HG02870 (cell line): Measurements from ENCODE around the gene HOMER2.
"Not testable (repeated sequence)": the region's sequence is repeated elsewhere in the genome, so short reads cannot be mapped to it uniquely, and the experiment has no call there.

Source experiments
- ATAC-seq: cut with Tn5 transposase; IDR thresholded peaks from one replicate; pipeline ENCODE4 v1.9.1; 2021; ENCODE audit warnings: mild to moderate bottlenecking, moderate library complexity; ENCODE audit not compliant: unreplicated experiment

Gene HOMER2

DNA sequence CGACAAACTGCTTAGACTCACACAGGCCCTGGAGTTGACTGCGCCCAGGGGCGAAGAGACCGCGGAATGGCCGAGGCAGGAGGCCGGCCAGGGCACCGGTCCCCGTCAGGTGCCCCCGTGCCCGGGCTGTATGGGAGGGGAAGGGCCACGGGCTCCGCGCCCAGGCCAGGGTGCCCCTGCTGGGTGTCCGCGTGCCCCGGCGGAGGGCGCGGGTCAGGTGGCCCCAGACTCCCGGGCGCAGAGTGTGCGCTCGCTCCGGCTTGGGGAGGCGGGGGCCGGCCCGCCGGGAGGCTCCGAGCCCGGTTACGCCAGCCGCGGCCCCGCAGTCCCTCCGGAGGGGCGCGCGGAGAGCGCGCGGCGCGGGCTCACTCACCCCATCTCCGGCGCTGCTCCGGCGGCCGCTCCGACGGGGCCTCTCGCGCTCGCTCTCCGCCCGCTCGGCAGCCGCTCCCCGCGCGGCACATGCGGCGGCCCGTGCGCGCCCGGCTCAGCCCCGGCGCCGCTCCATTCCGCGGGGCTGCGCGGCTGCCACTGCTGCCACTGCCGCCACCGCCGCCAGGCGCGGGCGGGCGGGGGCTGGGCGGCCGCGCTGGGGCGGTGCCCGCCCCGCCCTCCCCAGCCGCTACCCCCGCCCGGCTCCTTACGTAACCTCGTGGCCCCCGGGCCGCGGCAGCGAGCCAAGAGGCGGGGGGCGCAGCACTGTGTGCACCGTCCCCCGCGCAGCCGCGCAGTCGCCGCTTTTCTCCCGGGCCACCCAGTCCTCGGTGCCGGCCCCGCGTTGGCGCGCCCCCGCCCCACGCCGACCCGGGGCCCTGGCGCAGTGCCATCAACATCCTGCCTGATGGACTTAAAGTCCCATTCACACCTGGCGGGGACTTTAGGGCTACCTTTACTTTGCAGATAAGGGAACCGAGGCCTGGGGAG, at the start of gene HOMER2:
Gene HOMER2 (minus strand): TSS at position 563 of the 924 bp plus-strand sequence. CDS start 185 bp downstream, at position 378.
- ATAC-seq = no peak

- not testable (repeated sequence) for ATAC-seq
These were observed 48.1 kb upstream of the HOMER2 start for GRCh38 chr15:83000672-83001031.

GRCh38 chr15:82999905-83000671, 47.6 kb upstream of the HOMER2 start:
- no peak for ATAC-seq

- ATAC-seq = no peak
These were observed 46.9 kb upstream of the HOMER2 start for GRCh38 chr15:82999426-82999825.

GRCh38 chr15:82995938-82996337, 43.4 kb upstream of the HOMER2 start:
- ATAC-seq = no peak

DNA sequence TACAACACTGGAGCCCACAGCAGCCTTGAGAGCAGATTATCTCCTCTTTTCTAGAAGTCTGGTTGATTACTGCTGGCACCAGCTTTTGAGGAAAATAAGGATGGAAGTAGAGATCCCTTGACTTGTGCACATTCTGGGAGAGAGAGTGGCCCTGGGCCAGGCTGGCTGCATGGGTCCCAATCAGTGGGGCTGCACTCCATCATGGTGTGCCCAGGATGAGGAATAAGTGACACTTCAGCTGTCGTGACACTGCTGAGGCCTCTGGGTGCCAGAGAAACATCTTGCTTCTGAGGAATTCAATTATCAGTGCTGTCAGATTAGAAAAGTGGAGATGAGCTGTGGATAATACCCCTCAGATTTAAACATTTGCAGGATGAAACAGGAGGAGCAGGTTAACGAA, 42.6 kb upstream of the HOMER2 start:
- no peak for ATAC-seq

GRCh38 chr15:82993144-82993543, 40.6 kb upstream of the HOMER2 start:
- ATAC-seq = no peak

- ATAC-seq = no peak
These were observed 40.0 kb upstream of the HOMER2 start for GRCh38 chr15:82992436-82992998.

DNA sequence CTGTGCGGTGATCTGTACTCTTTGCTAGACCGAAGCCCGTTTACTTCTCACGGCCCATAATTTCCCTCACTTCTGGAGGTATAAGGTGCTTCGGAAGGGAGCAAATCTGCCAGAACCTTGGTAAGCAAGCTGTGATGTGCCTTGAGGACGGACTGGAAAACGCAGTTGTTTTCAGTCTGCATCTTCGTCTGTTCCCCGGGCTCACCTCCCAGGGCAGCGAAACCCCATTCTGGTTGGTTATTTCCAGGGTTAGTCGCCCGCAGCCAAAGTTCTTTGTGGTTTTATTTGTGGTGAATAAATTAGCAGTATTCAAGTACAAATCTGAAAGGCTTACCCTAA, 33.9 kb upstream of the HOMER2 start:
- peak; percentile 27 for ATAC-seq

- peak; percentile 89 for ATAC-seq
These were observed 33.3 kb upstream of the HOMER2 start, which contains the start of gene RAMAC for GRCh38 chr15:82985688-82986441. RAMAC (plus strand) TSS chr15:82986210; CDS start chr15:82989019, 2,809 bp downstream.

DNA sequence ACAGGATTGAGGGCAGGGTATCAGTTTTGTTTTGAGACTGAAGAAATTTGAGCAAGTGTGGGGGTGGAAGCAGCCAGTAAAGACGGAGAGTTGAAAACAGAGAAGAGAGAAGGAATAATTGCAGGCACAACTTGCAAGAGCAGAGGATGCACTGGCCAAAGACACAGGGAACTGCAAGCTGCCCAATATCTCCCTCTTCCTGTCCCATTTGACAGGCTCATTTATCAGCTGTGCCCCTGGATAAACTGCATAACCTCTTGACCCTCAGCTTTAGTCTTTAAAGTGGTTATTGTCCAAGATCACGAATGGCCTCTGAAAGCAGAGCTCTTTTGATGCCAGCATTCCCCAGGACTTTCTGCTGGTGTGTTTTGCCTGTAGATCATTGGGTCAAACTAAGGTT, 28.5 kb upstream of the HOMER2 start:
- ATAC-seq = no peak

GRCh38 chr15:82979726-82980125, 27.2 kb upstream of the HOMER2 start:
- no peak for ATAC-seq

DNA sequence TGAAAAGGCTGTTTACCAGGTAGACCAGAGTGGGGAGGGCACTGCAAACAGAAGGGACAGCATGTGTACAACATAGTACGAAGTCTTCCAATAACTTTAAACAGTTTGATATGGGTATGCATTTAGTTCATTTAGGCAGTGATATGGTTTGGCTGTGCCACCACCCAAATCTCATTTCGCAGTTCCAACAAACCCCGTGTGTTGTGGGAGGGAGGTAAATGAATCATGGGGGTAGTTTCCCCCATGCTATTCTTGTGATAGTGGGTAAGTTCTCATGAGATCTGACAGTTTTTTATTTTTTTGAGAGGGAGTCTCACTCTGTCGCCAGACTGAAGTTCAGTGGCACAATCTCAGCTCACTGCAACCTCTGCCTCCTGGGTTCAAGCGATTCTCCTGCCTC, 25.9 kb upstream of the HOMER2 start:
- ATAC-seq = no peak

- ATAC-seq = no peak
These were observed 24.6 kb upstream of the HOMER2 start for GRCh38 chr15:82977076-82977475.

- ATAC-seq = no peak
These were observed 20.5 kb upstream of the HOMER2 start for GRCh38 chr15:82972990-82973389.

- no peak for ATAC-seq
These were observed 18.9 kb upstream of the HOMER2 start for GRCh38 chr15:82971218-82971984.

- no peak for ATAC-seq
These were observed 18.2 kb upstream of the HOMER2 start for GRCh38 chr15:82970696-82971095.

- ATAC-seq = no peak
These were observed 17.7 kb upstream of the HOMER2 start for GRCh38 chr15:82970078-82970686.

GRCh38 chr15:82969353-82969752, 16.8 kb upstream of the HOMER2 start:
- no peak for ATAC-seq

DNA sequence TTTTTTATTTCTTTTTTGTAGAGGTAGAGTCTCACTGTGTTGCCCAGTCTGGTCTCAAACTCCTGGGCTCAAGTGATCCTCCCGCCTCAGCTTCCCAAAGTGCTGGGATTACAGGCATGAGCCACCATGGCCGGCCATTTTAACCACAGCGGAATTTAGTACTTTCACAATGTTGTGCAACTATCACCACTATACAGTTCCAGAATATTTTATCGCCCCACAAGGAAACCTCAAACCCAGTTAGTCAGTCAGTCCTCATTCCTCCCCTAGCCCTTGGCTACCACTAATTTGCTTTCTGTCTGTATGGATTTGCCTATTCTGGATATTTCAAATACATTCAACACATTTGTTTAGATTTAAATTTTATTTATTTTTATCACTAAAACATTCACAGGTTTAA, 15.5 kb upstream of the HOMER2 start:
- no peak for ATAC-seq
